GM23248 (cell line): ENCODE measurements around the gene WNK2.

Source experiments
- EZH2 ChIP-seq: fragments of 200-600 bp; sonication (generic); IDR thresholded peaks from 2 replicates; pipeline ENCODE4 v1.6.1; 2018; ENCODE audit warnings: antibody characterized with exemption, mild to moderate bottlenecking; ENCODE audit not compliant: insufficient read depth, poor library complexity, severe bottlenecking
- EZH2phosphoT487 ChIP-seq: fragments of 200-600 bp; sonication (generic); IDR thresholded peaks from 2 replicates; pipeline ENCODE4 v1.6.1; 2018; ENCODE audit warnings: antibody characterized with exemption, moderate library complexity, mild to moderate bottlenecking, low read depth; ENCODE audit not compliant: insufficient read depth

GRCh38 chr9:93185266-93186214 lies 1.6 kb downstream of the WNK2 start:
- TF ChIP-seq EZH2 (no peak), EZH2phosphoT487 (no peak)
